Uterus (tissue), 2 donors: ENCODE measurements around the gene WDR7.

ENCODE experiments used
- CTCF ChIP-seq, 4 experiments: fragments of 200-600 bp in 2 of 4; fragments of 450-650 bp in 2 of 4; sonication (generic) in 2 of 4; IDR thresholded peaks; one replicate each; pipeline ENCODE4 v1.5.1; 2016 to 2019; ENCODE audit warnings: antibody characterized with exemption in 4 of 4, mild to moderate bottlenecking in 2 of 4, moderate library complexity in 1 of 4
- POLR2A ChIP-seq, 2 donors: fragments of 450-650 bp; IDR thresholded peaks; one replicate each; pipeline ENCODE4 v1.6.1; 2016; ENCODE audit warnings: antibody characterized with exemption in 2 of 2, mild to moderate bottlenecking in 1 of 2, moderate library complexity in 1 of 2

- TF ChIP-seq POLR2A (IDR thresholded peaks at IDR 0.05) (no peak), CTCF (IDR thresholded peaks at IDR 0.05) (no peak)
Observed at GRCh38 chr18:56627991-56628390, 23.2 kb upstream of the WDR7 start.
